NCI-H82 (cell line): ENCODE data around the gene FBXW9.
A peak's percentile ranks its signal among the peaks of the same experiment; 100 is the strongest.
"Not testable (repeated sequence)": the region's sequence is repeated elsewhere in the genome, so short reads cannot be mapped to it uniquely, and the experiment has no call there.

ENCODE experiments used
- DNase-seq: peaks from one replicate; lab custom pipeline; 2025; lab: John Stamatoyannopoulos, UW

FBXW9 gene

DNA sequence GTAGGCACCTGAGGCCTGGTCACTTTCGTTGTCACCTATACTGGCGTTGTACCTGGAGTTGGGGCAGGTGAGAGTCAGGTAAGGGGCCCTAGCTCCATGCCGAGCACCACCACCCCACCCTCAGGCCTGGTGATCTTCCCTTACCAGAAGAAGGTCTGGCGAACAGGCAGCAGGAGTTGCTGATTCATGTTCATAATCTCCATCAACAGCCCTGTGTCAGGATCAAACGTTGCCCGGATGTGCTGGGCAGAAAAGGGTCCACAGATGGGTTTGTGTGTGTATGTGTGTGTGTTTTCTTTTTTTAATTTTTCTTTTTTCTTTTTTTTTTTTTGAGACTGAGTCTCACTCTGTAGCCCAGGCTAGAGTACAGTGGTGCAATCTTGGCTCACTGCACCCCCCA is 44.2 kb downstream of the FBXW9 start:
- no peak for DNase-seq

- DNase-seq, result no peak
Observed at GRCh38 chr19:12649941-12650340, 46.5 kb downstream of the FBXW9 start.

- DNase-seq, result no peak
Observed at GRCh38 chr19:12648088-12648487, 48.3 kb downstream of the FBXW9 start.

DNA sequence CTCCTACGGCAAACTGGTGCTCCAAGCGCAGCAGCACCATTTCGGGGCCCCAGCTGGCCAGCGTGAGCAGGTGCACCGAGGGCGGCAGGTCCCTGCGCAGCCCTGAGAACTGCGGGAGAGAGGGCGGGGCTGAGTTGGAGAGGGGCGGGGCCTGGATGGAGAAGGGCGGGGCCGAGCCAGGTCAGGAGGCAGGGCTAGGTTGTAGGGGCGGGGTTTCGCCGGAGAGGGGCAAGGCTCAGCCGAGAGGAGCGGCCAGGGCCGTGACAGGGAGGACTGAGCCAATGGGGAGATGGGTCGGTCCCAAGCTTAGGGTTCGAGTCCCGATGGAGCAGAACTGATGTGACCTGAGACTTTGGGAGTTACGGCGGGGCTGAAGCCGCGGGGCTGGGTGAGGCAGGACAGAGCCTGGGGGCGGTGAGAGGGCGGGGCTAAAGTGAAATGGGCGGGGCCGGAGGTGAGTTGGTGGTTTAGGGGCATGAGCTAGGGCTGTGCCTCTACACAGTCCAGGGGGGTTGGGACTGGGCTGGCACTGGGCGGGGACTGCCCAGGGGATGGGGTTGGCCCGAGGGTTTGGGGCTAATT is 48.9 kb downstream of the FBXW9 start:
- DNase-seq, result peak; percentile 77

- DNase-seq, result no peak
Observed at GRCh38 chr19:12647047-12647446, 49.4 kb downstream of the FBXW9 start.

DNA sequence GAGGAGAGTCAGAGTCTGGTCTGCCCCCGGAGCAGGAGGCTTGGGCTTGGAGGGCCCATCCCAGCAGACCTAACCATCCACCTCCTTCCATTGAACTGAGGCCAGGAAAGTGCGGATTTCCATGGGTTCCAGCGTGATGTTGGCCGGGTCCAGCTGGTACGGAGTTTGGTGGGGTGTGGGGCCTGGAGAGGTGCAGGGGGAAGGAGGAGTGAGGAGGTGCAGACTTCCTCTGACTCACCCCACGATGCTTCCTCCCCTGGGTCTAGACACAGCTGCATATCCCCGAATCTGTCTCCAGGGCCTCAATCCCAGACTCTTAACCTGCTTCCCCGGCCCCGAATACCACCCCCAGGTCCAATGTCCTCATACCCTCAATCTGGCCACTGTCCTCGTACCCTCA is 49.9 kb downstream of the FBXW9 start:
- DNase-seq, result no peak

DNA sequence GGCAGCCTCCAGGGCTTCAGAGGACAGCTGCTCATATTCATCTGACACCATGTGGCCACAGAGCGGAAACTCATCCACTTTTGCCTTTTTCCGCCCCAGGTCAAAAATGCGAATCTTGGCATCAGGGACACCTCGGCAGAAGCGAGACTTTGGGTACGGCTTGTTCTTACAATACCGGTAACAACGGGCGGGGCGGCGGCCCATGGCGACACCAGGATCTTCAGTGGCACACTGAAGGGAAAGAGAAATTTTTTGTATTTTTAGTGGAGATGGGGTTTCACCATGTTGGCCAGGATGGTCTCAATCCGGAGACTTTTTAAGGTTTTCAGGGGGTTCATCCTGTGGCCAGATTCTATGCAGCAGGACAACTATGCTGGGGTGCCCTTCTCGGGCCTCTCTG is 52.7 kb downstream of the FBXW9 start:
- DNase-seq, result not testable (repeated sequence)

- no peak for DNase-seq
Observed at GRCh38 chr19:12642506-12642905, 53.9 kb downstream of the FBXW9 start.

- no peak for DNase-seq
Observed at GRCh38 chr19:12641456-12641855, 55.0 kb downstream of the FBXW9 start.

DNA sequence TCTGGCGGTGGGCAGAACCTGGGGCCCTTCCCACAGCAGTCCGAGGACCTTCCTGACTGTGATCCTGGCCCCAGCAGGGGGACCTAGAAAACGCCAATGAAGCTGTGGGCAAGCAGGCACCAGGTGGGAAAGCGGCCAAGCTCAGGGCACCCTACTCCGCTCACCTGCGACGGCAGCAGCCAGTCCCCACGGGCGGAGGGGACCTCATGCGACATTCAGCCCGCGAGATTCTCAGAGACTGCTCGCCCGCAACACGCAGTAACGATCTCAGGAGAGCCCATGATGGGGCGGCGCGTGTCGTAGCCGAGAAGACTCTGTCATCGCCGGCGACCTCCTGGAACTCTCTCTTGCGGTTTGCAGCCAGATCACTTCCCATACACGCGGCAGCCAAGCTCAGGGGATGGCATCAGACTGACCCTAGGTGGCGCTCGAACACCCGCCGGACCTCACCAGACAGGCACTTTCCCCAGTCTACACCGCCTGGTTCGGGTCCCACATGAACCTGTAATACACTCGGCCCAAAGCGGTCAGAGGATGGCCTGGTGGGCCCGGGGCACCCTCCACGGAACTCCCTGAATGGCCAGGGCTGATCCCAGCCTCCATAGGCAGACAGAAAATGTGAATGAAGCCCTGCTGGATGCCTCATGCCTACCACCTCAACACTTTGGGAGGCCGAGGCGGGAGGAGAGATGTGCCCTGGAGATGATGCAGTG is 56.4 kb downstream of the FBXW9 start:
- peak; percentile 92 for DNase-seq
